Activated CD4-positive, alpha-beta T cell treated with anti-CD3 and anti-CD28 coated beads for 48 hours (primary cell): Measurements from ENCODE around the gene GLDN.

ENCODE experiments used
- DNase-seq: peaks from one replicate; pipeline ENCODE4 v3.0.0-alpha.2; 2020

GLDN gene

GRCh38 chr15:51341366-51342226 lies at the start of gene GLDN:
Gene GLDN, plus strand, starts transcription at chr15:51341655. Its CDS starts 30 bp downstream, at chr15:51341685.
- DNase-seq: no peak

- DNase-seq: no peak
These were observed 42.8 kb upstream of the GLDN start for GRCh38 chr15:51298620-51299019.

GRCh38 chr15:51299187-51300015 lies 42.1 kb upstream of the GLDN start:
- no peak for DNase-seq

- DNase-seq: no peak
These were observed 39.0 kb upstream of the GLDN start for GRCh38 chr15:51302480-51302879.

GRCh38 chr15:51303462-51303980 lies 37.9 kb upstream of the GLDN start:
- DNase-seq: no peak

- DNase-seq: no peak
These were observed 34.1 kb upstream of the GLDN start for GRCh38 chr15:51307325-51307724.

- no peak for DNase-seq
These were observed 33.6 kb upstream of the GLDN start for GRCh38 chr15:51307811-51308210.

GRCh38 chr15:51310064-51310463 lies 31.4 kb upstream of the GLDN start:
- DNase-seq: no peak

- no peak for DNase-seq
These were observed 29.9 kb upstream of the GLDN start for GRCh38 chr15:51311510-51311909.

- no peak for DNase-seq
These were observed 29.0 kb upstream of the GLDN start for GRCh38 chr15:51312166-51313073.

- DNase-seq: no peak
These were observed 28.4 kb upstream of the GLDN start for GRCh38 chr15:51313074-51313393.

GRCh38 chr15:51313644-51314280 lies 27.7 kb upstream of the GLDN start:
- DNase-seq: no peak

- DNase-seq: no peak
These were observed 26.8 kb upstream of the GLDN start for GRCh38 chr15:51314391-51315337.

GRCh38 chr15:51315726-51316125 lies 25.7 kb upstream of the GLDN start:
- DNase-seq: no peak

GRCh38 chr15:51316636-51317035 lies 24.8 kb upstream of the GLDN start:
- DNase-seq: no peak

GRCh38 chr15:51318382-51319150 lies 22.9 kb upstream of the GLDN start:
- no peak for DNase-seq

GRCh38 chr15:51319539-51319938 lies 21.9 kb upstream of the GLDN start:
- DNase-seq: no peak

- DNase-seq: no peak
These were observed 20.6 kb upstream of the GLDN start for GRCh38 chr15:51320843-51321242.

GRCh38 chr15:51321316-51321715 lies 20.1 kb upstream of the GLDN start:
- no peak for DNase-seq

- no peak for DNase-seq
These were observed 18.7 kb upstream of the GLDN start for GRCh38 chr15:51322621-51323296.
